ENCODE results near the gene ATP10B.

ATP10B gene

GRCh38 chr5:160635663-160636062 is 216.3 kb downstream of the ATP10B start:
- no peak for TF ChIP-seq CTCF (IDR thresholded peaks at IDR 0.05; ENCODE audit: low read depth, low read length, missing control alignments)
- in situ Hi-C loops (cut with HindIII; ENCODE audit: low pct_ligation_motif_present, low sequenced_read_pairs): no loop called here
- no peak overlapping the region for H3K27ac ChIP-seq
- H3K4me3 ChIP-seq (ENCODE audit: low read depth, low read length): no peak overlapping the region
- no peak for DNase-seq
- H3K36me3 ChIP-seq (replicated peaks): no peaks in the 10 kb centered on the region
- H3K27me3 ChIP-seq (replicated peaks): no peaks in the 10 kb centered on the region

DNA sequence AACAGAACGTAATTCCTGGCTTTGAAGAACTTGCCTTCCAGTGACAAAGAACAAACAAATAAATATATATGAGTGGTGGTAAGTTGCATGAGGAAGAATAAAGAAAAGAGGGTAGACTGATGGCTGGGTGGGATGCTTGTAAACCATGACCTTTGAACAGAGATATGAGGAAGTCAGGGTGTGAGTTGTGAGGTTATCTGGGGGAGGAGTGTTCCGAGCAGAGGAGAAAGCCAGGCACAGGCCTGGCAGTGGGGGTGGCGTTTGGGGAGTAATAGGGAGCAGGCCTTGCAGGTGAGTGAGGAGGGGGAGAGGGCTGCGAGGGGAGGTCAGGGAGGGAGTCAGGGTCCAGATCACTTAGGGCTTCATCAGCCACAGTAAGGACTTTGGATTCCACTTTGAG is 217.0 kb downstream of the ATP10B start:
- in situ Hi-C loops (cut with HindIII; ENCODE audit: low pct_ligation_motif_present, low sequenced_read_pairs): no loop called here
- no peak for DNase-seq
- no peak for TF ChIP-seq CTCF (IDR thresholded peaks at IDR 0.05; ENCODE audit: low read depth, low read length, missing control alignments)
- Histone ChIP-seq H3K4me3 (ENCODE audit: low read depth, low read length) (no peak overlapping the region), H3K27me3 (replicated peaks) (no peaks in the 10 kb centered on the region), H3K27ac (no peak overlapping the region), H3K36me3 (replicated peaks) (no peaks in the 10 kb centered on the region)

DNA sequence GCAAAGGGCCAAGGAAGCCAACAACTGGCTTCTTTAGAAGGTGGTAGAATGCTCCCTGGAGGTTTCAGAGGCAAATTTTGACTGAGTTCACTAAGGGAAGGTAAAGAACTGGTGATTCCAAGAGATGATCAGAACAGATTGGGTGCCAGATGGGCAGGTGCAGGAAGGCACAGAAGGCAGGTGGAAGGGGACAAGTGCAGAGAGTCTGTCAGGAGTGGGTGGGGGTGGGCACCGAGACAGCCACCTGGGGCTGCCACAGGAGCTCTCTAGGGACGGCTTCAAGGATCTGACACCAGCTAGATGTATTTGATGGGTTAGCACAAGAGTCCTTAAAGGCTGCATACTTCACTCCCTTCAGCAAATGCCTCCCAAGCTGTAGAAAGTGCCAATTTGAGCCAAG is 223.0 kb downstream of the ATP10B start:
- no peaks in the 10 kb centered on the region for H3K27me3 ChIP-seq (replicated peaks)
- H3K27ac ChIP-seq: no peak overlapping the region
- in situ Hi-C loops (cut with HindIII; ENCODE audit: low pct_ligation_motif_present, low sequenced_read_pairs): no loop called here
- no peak for DNase-seq
- H3K36me3 ChIP-seq (replicated peaks): no peaks in the 10 kb centered on the region
- no peak overlapping the region for H3K4me3 ChIP-seq (ENCODE audit: low read depth, low read length)
- no peak for TF ChIP-seq CTCF (IDR thresholded peaks at IDR 0.05; ENCODE audit: low read depth, low read length, missing control alignments)

- no peak overlapping the region for H3K27ac ChIP-seq
- no peaks in the 10 kb centered on the region for H3K36me3 ChIP-seq (replicated peaks)
- DNase-seq: no peak
- TF ChIP-seq CTCF (IDR thresholded peaks at IDR 0.05; ENCODE audit: low read depth, low read length, missing control alignments): no peak
- H3K27me3 ChIP-seq (replicated peaks): no peaks in the 10 kb centered on the region
- in situ Hi-C loops (cut with HindIII; ENCODE audit: low pct_ligation_motif_present, low sequenced_read_pairs): no loop called here
- H3K4me3 ChIP-seq (ENCODE audit: low read depth, low read length): no peak overlapping the region
Observed at GRCh38 chr5:160628619-160628968, 223.4 kb downstream of the ATP10B start.

- Histone ChIP-seq H3K27me3 (replicated peaks) (no peaks in the 10 kb centered on the region), H3K4me3 (ENCODE audit: low read depth, low read length) (no peak overlapping the region), H3K36me3 (replicated peaks) (no peaks in the 10 kb centered on the region), H3K27ac (no peak overlapping the region)
- in situ Hi-C loops (cut with HindIII; ENCODE audit: low pct_ligation_motif_present, low sequenced_read_pairs): no loop called here
- TF ChIP-seq CTCF (IDR thresholded peaks at IDR 0.05; ENCODE audit: low read depth, low read length, missing control alignments): no peak
- DNase-seq: no peak
Observed at GRCh38 chr5:160627921-160628618, 223.9 kb downstream of the ATP10B start.

DNA sequence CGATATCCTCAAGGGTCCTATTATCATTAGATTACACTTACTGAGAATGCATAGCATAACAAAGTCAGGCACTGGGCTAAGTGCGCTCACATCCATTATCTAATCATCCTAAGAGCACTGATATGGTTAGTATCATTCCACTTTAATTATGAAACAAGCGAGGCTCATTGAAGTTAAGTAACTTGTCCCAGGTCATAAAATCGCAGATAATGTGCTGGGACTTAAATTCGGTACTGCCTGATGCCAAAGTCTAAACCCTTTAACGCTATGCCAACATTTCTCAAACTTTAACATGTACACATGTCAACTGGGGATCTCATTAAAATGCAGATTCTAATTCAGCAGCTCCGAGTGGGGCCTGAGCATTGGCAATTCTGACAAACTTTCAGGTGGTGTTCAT is 225.7 kb downstream of the ATP10B start:
- no peaks in the 10 kb centered on the region for H3K27me3 ChIP-seq (replicated peaks)

More for the DNA sequence above, 225.7 kb downstream of the ATP10B start:
- no peak for DNase-seq
- TF ChIP-seq CTCF (IDR thresholded peaks at IDR 0.05; ENCODE audit: low read depth, low read length, missing control alignments): no peak
- Histone ChIP-seq H3K4me3 (ENCODE audit: low read depth, low read length) (no peak overlapping the region), H3K27ac (no peak overlapping the region), H3K36me3 (replicated peaks) (no peaks in the 10 kb centered on the region)
- in situ Hi-C loops (cut with HindIII; ENCODE audit: low pct_ligation_motif_present, low sequenced_read_pairs): no loop called here

All from brain microvascular endothelial cell (primary cell).